IPS-20b (cell line): ENCODE measurements around the gene CTR9.

Experiments used
- H3K27ac ChIP-seq: one replicate; pipeline ENCODE4 v1.5.1; 2013; ENCODE audit warnings: low read length
- H3K27me3 ChIP-seq: 2 replicates; pipeline ENCODE4 v1.6.1; 2013; ENCODE audit warnings: mild to moderate bottlenecking, low read length, inconsistent platforms; ENCODE audit not compliant: insufficient read depth
- H3K36me3 ChIP-seq: 2 replicates; pipeline ENCODE4 v1.6.1; 2013; ENCODE audit warnings: low read depth, mild to moderate bottlenecking, inconsistent platforms, low read length, moderate library complexity; ENCODE audit not compliant: insufficient read depth
- H3K4me1 ChIP-seq: 2 replicates; pipeline ENCODE4 v1.6.1; 2013; ENCODE audit warnings: mild to moderate bottlenecking, control low read depth, inconsistent platforms, low read length, moderate library complexity; ENCODE audit not compliant: insufficient read depth
- H3K4me3 ChIP-seq: 2 replicates; pipeline ENCODE4 v1.5.1; 2013; ENCODE audit warnings: mild to moderate bottlenecking, low read length, inconsistent platforms
- H3K9ac ChIP-seq: 2 replicates; pipeline ENCODE4 v1.6.1; 2013; ENCODE audit warnings: low read depth, mild to moderate bottlenecking, inconsistent platforms, low read length, moderate library complexity
- H3K9me3 ChIP-seq: 2 replicates; pipeline ENCODE4 v1.6.1; 2013; ENCODE audit warnings: mild to moderate bottlenecking, low read depth, low read length, inconsistent platforms; ENCODE audit not compliant: insufficient read depth

Gene CTR9

DNA sequence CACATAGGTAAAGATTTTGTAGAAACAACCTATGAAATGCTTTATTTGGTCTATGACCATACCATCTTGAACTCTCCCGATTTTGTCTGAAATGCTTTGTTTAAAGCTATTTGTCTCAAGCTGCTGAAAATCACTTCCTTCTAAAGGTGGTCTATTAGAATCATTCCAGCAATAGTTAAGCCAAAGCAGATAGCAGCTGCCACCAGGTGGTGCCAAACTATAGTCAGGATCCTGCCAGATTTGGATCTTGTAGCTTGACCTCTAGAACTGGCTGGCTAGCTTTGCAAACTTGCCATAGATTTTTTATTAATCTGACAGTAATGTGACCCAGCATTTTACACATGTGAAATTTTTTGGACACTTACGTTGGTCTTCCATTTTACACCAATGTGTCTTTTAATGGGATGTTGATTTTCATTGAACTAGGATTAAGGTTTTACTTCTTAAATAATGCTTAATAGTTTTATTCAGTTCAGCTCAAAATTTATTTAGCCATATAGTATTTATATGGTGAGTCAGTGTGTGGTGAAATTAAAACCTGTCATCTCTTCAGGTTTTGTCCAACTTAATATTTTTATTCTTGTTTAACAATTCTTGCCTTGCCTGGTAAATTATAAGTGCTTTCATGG lies 19.7 kb downstream of the CTR9 start:
- Histone ChIP-seq H3K27me3 (no peaks in the 10 kb centered on the region), H3K9ac (no peak overlapping the region), H3K4me3 (no peak overlapping the region), H3K4me1 (peaks cover 8% of the 10 kb centered on the region), H3K36me3 (no peaks in the 10 kb centered on the region; the same call in none of the 2 replicates), H3K27ac (no peak overlapping the region), H3K9me3 (no peaks in the 10 kb centered on the region)

DNA sequence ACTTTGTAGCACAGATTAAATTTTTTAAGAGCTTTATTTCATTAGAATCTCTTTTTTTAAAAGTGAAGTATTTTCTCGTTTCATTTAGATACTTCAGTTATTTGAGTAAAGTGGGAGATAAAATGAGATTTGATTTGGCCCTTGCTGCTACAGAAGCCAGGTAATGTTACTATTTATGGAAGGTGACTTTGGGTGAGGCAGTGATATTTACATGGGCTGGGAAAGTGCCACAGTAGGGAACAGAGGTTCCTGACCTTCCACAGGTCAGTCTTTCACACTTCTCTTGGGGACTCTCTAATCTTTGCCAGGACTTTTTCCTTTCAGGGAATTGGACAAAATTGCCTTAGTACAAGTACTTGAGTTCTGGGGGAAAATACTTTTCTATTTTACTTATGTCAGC lies 20.4 kb downstream of the CTR9 start:
- no peak overlapping the region for H3K9ac ChIP-seq
- H3K4me1 ChIP-seq = peaks cover 2% of the 10 kb centered on the region
- no peaks in the 10 kb centered on the region for H3K27me3 ChIP-seq
- H3K27ac ChIP-seq = no peak overlapping the region
- H3K36me3 ChIP-seq = peaks cover 6% of the 10 kb centered on the region
- no peaks in the 10 kb centered on the region for H3K9me3 ChIP-seq
- H3K4me3 ChIP-seq = no peak overlapping the region

DNA sequence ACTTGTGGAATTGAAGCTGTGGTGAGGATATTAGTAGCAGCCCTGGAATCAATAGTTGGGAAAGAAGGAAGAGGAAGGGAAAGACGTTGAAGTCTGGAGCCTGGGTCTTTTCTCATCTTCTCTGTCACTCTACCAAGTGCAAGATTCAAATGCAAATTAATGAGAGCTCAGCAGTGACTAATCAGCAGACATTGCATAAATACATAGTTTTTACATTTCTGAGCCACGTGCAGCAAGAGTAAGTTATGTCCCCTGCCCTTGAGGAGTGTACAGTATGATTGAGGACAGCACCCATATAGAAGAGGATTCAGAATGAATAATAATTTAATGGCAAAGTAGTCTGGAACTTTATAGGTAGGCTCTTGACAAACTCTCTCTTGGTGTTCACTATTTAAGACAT lies 23.8 kb downstream of the CTR9 start:
- H3K4me3 ChIP-seq = no peak overlapping the region
- H3K27ac ChIP-seq = no peak overlapping the region
- H3K36me3 ChIP-seq = peaks cover 39% of the 10 kb centered on the region
- H3K4me1 ChIP-seq = no peaks in the 10 kb centered on the region; the same call in 1 of the 2 replicates
- no peaks in the 10 kb centered on the region for H3K9me3 ChIP-seq
- H3K27me3 ChIP-seq = no peaks in the 10 kb centered on the region
- no peak overlapping the region for H3K9ac ChIP-seq

DNA sequence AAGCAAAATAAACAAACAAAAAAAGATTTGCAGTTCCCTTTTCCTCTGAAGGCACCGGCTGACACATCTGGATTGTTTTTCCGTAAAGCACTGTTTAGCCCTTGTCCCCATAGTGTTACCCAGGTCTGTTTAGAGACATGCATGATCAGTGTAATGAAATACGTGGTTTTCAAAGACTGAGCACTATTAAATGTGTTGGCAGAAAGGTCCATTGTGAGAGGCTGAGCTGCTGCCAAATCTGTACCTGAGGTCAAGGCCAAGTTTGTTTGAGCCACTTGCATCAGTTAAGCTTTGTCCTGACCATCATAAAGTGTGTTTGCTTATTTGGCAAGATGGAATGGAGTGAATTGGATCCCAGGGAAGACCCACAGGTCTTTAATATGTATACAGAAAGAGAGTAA lies 26.3 kb downstream of the CTR9 start:
- Histone ChIP-seq H3K36me3 (peaks cover 40% of the 10 kb centered on the region), H3K9ac (no peak overlapping the region), H3K9me3 (no peaks in the 10 kb centered on the region), H3K27ac (no peak overlapping the region), H3K4me1 (no peaks in the 10 kb centered on the region; the same call in 1 of the 2 replicates), H3K4me3 (no peak overlapping the region), H3K27me3 (no peaks in the 10 kb centered on the region)

DNA sequence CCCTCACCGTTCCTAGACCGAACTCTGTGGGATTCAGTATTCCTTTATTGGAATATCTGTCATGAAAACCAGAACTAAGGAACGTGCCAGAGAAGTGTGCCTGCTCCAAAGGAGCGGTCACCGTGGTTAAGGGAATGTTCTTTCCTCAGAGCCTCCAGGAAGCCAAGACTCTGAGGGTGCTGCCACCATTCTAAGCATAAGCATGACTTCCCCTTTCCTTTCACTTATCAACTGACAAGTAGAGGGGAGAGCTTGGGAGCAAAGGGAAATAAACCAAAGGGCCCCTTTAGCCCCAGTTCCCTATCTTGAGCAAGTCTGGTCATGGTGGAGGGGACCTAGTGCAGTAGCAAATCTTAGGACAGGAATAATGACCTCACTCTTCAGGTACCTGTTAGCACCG lies 26.8 kb downstream of the CTR9 start:
- Histone ChIP-seq H3K9me3 (no peaks in the 10 kb centered on the region), H3K36me3 (peaks cover 40% of the 10 kb centered on the region)

DNA sequence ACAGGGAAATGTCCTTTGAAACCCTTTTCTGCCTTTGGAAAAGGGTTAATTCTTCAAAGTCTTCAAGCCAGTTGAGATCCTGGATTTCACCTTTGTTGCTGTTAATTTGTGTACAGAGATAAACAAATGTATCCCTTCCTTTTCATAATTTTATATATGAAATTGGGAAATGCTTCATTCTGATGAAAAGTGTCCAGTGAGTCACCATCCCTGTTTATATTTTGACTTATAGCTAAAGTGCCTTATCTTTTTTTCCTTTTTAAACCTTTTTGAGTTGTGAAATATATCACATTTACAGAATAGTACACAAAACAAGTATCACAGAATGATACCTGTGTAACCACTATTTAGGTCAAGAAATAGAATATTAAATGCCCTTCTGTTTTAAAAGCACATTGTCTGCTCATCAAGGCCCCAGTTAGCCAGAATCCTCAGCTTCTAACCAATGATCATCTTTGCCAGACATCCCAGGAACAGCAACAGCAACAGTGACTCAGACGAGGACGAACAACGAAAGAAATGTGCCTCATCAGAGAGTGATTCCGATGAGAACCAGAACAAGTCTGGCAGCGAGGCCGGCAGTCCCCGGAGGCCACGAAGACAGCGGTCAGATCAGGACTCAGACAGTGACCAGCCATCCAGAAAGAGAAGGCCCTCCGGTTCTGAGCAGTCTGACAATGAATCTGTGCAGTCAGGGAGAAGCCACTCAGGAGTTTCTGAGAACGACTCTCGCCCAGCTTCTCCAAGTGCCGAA lies 27.3 kb downstream of the CTR9 start:
- Histone ChIP-seq H3K36me3 (peaks cover 40% of the 10 kb centered on the region), H3K4me1 (no peaks in the 10 kb centered on the region; the same call in 1 of the 2 replicates), H3K9ac (no peak overlapping the region), H3K9me3 (no peaks in the 10 kb centered on the region), H3K4me3 (no peak overlapping the region), H3K27me3 (no peaks in the 10 kb centered on the region), H3K27ac (no peak overlapping the region)

More for the DNA sequence above, 26.8 kb downstream of the CTR9 start:
- Histone ChIP-seq H3K4me3 (no peak overlapping the region), H3K27me3 (no peaks in the 10 kb centered on the region), H3K4me1 (no peaks in the 10 kb centered on the region; the same call in 1 of the 2 replicates), H3K9ac (no peak overlapping the region), H3K27ac (no peak overlapping the region)

DNA sequence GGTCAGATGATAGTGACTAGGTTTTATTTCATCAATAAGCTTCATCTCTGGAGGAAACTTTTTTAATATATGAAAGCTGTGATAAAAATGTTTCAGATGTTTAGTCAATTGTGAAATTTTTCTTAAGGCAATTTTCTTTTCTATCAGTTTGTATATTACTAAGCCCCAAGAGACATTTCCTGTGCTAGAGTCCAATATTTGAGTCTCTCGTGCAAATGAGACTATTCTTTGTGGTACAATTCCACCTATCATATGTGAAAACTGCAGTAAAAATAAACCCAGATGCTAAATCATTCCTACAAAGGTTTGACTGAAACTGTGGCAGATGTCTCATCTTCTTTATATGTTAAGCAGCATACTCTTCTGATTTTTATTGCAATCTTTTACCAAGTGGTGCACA lies 28.0 kb downstream of the CTR9 start:
- no peaks in the 10 kb centered on the region; the same call in 1 of the 2 replicates for H3K4me1 ChIP-seq
- no peaks in the 10 kb centered on the region for H3K27me3 ChIP-seq
- no peak overlapping the region for H3K9ac ChIP-seq
- no peak overlapping the region for H3K27ac ChIP-seq
- H3K9me3 ChIP-seq = no peaks in the 10 kb centered on the region
- H3K36me3 ChIP-seq = peaks cover 40% of the 10 kb centered on the region
- H3K4me3 ChIP-seq = no peak overlapping the region

DNA sequence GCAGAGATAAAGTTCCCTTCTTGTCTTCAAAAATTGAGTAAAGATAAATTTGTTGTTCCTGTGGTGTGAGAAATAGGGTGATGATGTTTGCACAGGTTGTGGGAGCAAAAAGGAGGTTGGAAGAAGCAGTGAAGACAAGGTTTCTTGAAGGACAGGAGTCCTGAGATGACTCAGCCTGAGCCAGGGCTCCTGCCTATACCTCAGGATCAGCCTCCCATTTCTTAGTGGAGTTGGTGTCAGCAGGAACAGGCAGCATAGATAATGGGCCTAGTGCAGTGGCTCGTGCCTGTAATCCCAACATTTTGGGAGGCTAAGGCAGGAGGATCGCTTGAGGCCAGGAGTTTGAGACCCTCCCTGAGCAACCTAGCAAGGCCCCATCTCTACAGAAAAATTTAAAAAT lies 29.0 kb downstream of the CTR9 start:
- no peak overlapping the region for H3K4me3 ChIP-seq
- no peaks in the 10 kb centered on the region for H3K9me3 ChIP-seq
- no peaks in the 10 kb centered on the region for H3K27me3 ChIP-seq
- H3K36me3 ChIP-seq = peaks cover 40% of the 10 kb centered on the region
- peaks cover 4% of the 10 kb centered on the region; the same call in 1 of the 2 replicates for H3K4me1 ChIP-seq
- H3K27ac ChIP-seq = no peak overlapping the region
- H3K9ac ChIP-seq = no peak overlapping the region

DNA sequence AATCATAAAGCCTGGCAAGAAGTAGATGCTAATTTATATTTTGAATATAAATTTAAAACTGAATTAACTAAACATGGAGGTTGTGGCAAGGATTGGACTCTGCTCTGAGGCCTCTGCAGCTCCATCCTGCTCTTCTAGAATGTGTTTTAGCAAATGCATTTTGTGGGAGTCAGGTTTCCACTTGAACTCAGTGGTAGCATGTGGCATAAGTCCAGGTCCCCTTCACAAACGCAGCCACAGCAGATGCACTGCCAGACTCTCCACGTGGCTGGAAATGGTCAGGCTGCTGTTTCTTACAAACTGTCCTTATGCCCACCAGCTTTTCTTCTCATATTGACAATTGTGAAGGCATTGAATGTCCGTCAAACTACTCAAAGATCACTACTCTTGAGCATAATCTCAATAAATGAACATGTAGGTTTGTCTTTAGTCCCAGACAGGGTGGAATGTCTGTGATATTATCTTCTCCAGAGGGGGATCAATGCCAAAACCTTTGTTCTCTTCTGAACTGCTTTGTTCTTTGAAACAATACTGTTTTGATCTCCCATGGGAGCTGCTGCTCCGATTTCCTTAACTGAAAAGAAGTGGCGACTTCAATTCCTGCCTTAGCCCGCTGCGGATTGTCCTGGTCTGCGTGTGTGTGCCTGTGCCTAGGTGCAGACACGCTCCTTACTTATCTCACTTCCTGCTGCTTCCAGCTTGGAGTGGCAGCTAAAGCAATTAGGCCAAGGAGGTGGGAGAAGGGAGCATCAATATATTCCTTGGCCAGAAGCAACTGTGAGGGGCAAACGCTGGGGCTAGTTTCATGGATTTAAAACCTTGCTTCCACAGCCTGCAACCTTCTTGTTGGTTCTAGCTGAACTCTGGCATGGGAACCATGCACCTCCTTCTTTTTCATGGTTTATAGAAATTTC lies 33.4 kb downstream of the CTR9 start:
- Histone ChIP-seq H3K4me1 (peaks cover 4% of the 10 kb centered on the region; the same call in 1 of the 2 replicates), H3K9me3 (no peaks in the 10 kb centered on the region), H3K36me3 (peaks cover 4% of the 10 kb centered on the region; the same call in 1 of the 2 replicates), H3K4me3 (no peak overlapping the region), H3K9ac (no peak overlapping the region), H3K27ac (no peak overlapping the region), H3K27me3 (no peaks in the 10 kb centered on the region)

DNA sequence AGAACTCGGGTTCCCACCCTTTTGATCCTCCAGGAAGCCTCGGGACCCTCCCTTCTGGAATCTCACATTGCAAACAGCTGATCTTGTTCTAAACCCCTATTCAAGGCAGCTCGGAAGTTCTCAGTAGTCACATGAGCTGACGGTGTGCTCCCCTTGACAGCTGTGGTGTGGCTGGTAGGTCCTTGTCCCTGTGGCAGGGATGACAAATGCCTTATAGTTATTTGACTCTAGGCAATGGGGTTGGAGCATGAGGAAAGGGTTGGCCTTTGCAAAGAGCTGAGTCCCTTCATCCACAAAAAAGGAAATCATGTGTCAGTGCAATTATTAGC lies 34.1 kb downstream of the CTR9 start:
- Histone ChIP-seq H3K9ac (no peak overlapping the region), H3K9me3 (no peaks in the 10 kb centered on the region), H3K4me3 (no peak overlapping the region), H3K4me1 (peaks cover 4% of the 10 kb centered on the region; the same call in 1 of the 2 replicates), H3K27me3 (no peaks in the 10 kb centered on the region), H3K27ac (no peak overlapping the region), H3K36me3 (no peaks in the 10 kb centered on the region)

DNA sequence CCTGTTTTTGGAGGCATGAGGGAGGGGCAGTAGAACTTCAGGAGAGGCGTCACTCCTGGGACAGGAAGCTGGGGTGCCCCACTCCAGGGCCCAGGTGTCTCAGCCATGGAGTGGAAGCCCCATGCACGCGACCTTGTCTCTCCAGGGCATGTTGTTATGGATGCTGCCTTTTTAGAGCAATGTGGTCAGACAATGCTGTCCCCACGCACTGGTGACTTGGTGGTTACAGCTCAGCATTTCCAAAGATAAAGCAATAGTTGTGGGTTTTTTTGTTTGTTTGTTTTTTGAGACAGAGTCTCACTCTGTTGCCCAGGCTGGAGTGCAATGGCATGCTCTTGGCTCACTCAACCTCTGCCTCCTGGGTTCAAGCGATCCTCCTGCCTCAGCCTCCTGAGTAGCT lies 35.4 kb downstream of the CTR9 start:
- Histone ChIP-seq H3K9ac (no peak overlapping the region), H3K27ac (no peak overlapping the region), H3K9me3 (no peaks in the 10 kb centered on the region), H3K27me3 (no peaks in the 10 kb centered on the region), H3K36me3 (no peaks in the 10 kb centered on the region), H3K4me1 (peaks cover 4% of the 10 kb centered on the region; the same call in 1 of the 2 replicates), H3K4me3 (no peak overlapping the region)
